Keratinocyte (primary cell): ENCODE measurements around the gene CREB5. TPM values are rescaled to one million over a fixed set of nuclear protein-coding genes. Genes with fewer than 3 reads are reported as not detected.

Experiments
- DNase-seq: peaks from one replicate; pipeline ENCODE4 v3.0.0-alpha.2; 2011; ENCODE audit warnings: low read depth, missing footprints, low spot score
- FAIRE-seq: peaks from 2 replicates; lab custom pipeline; 2011; peaks lifted over from hg19 to GRCh38; lab: Jason Lieb, UNC
- H2AFZ ChIP-seq: 2 replicates; pipeline ENCODE4 v1.6.0; 2012; ENCODE audit warnings: low read length, control low read depth, inconsistent platforms; ENCODE audit not compliant: control insufficient read depth
- H3K27ac ChIP-seq: 2 replicates; pipeline ENCODE4 v1.5.1; 2011; ENCODE audit warnings: low read length; ENCODE audit not compliant: control insufficient read depth, insufficient read depth
- H3K27me3 ChIP-seq: 3 replicates; pipeline ENCODE4 v1.6.0; 2011; ENCODE audit warnings: low read length; ENCODE audit not compliant: control insufficient read depth, insufficient read depth; ENCODE audit errors: extremely low read depth
- H3K36me3 ChIP-seq, 2 experiments: 2 replicates in 1 of 2; 3 replicates in 1 of 2; pipeline ENCODE4 v1.5.1; 2011; ENCODE audit warnings: low read length in 2 of 2, mild to moderate bottlenecking in 1 of 2; ENCODE audit not compliant: control insufficient read depth in 2 of 2, insufficient read depth in 2 of 2; ENCODE audit errors: extremely low read depth in 1 of 2
- H3K4me1 ChIP-seq: 3 replicates; pipeline ENCODE4 v1.5.1; 2011; ENCODE audit warnings: low read length; ENCODE audit not compliant: control insufficient read depth, insufficient read depth; ENCODE audit errors: extremely low read depth
- H3K4me2 ChIP-seq: 3 replicates; pipeline ENCODE4 v1.6.0; 2011; ENCODE audit warnings: low read depth, low read length; ENCODE audit not compliant: control insufficient read depth, insufficient read depth; ENCODE audit errors: extremely low read depth
- H3K4me3 ChIP-seq, 3 experiments: fragments of 200-600 bp in 1 of 3; sonication (generic) in 1 of 3; 2 replicates in 2 of 3; 3 replicates in 1 of 3; pipeline ENCODE4 v1.5.1; 2011 to 2016; ENCODE audit warnings: low read length in 3 of 3, mild to moderate bottlenecking in 3 of 3, control low read depth in 2 of 3, inconsistent platforms in 1 of 3, low read depth in 1 of 3, mixed read lengths in 1 of 3, mixed run types in 1 of 3, moderate library complexity in 1 of 3; ENCODE audit not compliant: control insufficient read depth in 2 of 3, insufficient read depth in 2 of 3; ENCODE audit errors: extremely low read depth in 1 of 3
- H3K79me2 ChIP-seq: 2 replicates; pipeline ENCODE4 v1.6.0; 2012; ENCODE audit warnings: low read length; ENCODE audit not compliant: control insufficient read depth, insufficient read depth
- H3K9ac ChIP-seq: 3 replicates; pipeline ENCODE4 v1.6.0; 2011; ENCODE audit warnings: low read length; ENCODE audit not compliant: control insufficient read depth, insufficient read depth; ENCODE audit errors: extremely low read depth
- H3K9me1 ChIP-seq: 3 replicates; pipeline ENCODE4 v1.6.0; 2011; ENCODE audit warnings: low read length; ENCODE audit not compliant: control insufficient read depth, insufficient read depth; ENCODE audit errors: extremely low read depth
- H3K9me3 ChIP-seq: 2 replicates; pipeline ENCODE4 v1.5.1; 2012; ENCODE audit warnings: low read depth, low read length; ENCODE audit not compliant: control insufficient read depth
- H4K20me1 ChIP-seq: 3 replicates; pipeline ENCODE4 v1.6.0; 2011; ENCODE audit warnings: low read length; ENCODE audit not compliant: control insufficient read depth, insufficient read depth; ENCODE audit errors: extremely low read depth
- CTCF ChIP-seq, 3 experiments: IDR thresholded peaks in 1 of 3; conservative IDR thresholded peaks in 1 of 3; optimal IDR thresholded peaks in 1 of 3; 2 replicates in 2 of 3; 3 replicates in 1 of 3; pipeline versions ENCODE3 to v1.5.1; 2011; ENCODE audit warnings: low read length in 3 of 3, mild to moderate bottlenecking in 3 of 3, moderate library complexity in 2 of 3, control low read depth in 1 of 3, inconsistent platforms in 1 of 3; ENCODE audit not compliant: insufficient read depth in 2 of 3; ENCODE audit errors: extremely low read depth in 1 of 3
- EZH2 ChIP-seq: IDR thresholded peaks from one replicate; pipeline ENCODE4 v1.6.1; 2012; ENCODE audit warnings: inconsistent platforms, mild to moderate bottlenecking, low read length, moderate library complexity
- dilution Hi-C: fragments of 300-500 bp; cut with MboI; formaldehyde crosslinking; loops from one replicate; pipeline ENCODE4 v1.7.0; 2020; ENCODE audit warnings: low sequenced_read_pairs; ENCODE audit not compliant: extremely low pct_ligation_motif_present
- polyA plus RNA-seq, 5 experiments: library from polyadenylated mRNA; depleted of rRNA in 3 of 5; stranded (reverse) in 3 of 5; stranded (forward) in 1 of 5; unstranded in 1 of 5; fragments of >200 nt; gene quantifications; 1 replicate in 1 of 5; 2 replicates in 3 of 5; 3 replicates in 1 of 5; pipeline versions ENCODE4 v1.2.1 to v1.2.3, GENCODE V29; 2011 to 2012; ENCODE audit warnings: missing spikeins in 2 of 5, low read depth in 1 of 5, low replicate concordance in 1 of 5

Gene CREB5
- polyA plus RNA-seq, 1 donor (not counting 4 experiments of a cell fraction or from before 2014, with no cell fraction given) = 7.9 TPM

DNA sequence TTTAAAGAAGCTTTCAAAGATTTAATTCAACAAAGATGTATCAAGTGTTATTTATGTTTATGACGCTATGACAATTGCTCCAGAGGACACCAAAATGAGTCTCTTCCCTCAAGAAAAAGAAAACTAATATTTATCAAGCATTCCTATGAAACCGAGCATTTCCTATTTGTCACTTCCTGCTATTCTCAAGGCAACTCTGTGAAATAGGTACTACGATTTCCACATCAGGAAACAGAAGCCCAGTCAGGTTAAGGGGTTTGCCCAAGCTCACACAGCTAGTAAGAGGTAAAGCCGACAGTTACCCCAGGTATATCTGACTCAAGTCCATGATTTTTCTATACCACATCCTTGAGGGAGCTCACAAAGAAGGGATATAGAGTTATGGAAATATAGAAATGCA lies 459.9 kb downstream of the CREB5 start:
- no peak overlapping the region for H3K4me2 ChIP-seq
- FAIRE-seq (no peak), DNase-seq (no peak)
- no peak overlapping the region for H3K4me3 ChIP-seq
- no peaks in the 10 kb centered on the region for H3K27me3 ChIP-seq
- H3K36me3 ChIP-seq = no peaks in the 10 kb centered on the region
- H3K9ac ChIP-seq = no peak overlapping the region
- no peaks in the 10 kb centered on the region for H3K4me1 ChIP-seq
- H3K27ac ChIP-seq = no peak overlapping the region
- H2AFZ ChIP-seq = no peak overlapping the region
- TF ChIP-seq EZH2 (no peak), CTCF (optimal IDR thresholded peaks at IDR 0.05 in 1 of 3, IDR thresholded peaks at IDR 0.05 in 1 of 3, conservative IDR thresholded peaks at IDR 0.05 in 1 of 3; ENCODE audit: extremely low read depth in 1 of 3, insufficient read depth in 2 of 3, low read length in 3 of 3) (no peak)
- H3K9me3 ChIP-seq = no peaks in the 10 kb centered on the region
- dilution Hi-C loops = no loop called here
- no peaks in the 10 kb centered on the region for H3K9me1 ChIP-seq
- H4K20me1 ChIP-seq = no peaks in the 10 kb centered on the region
- H3K79me2 ChIP-seq = no peaks in the 10 kb centered on the region

DNA sequence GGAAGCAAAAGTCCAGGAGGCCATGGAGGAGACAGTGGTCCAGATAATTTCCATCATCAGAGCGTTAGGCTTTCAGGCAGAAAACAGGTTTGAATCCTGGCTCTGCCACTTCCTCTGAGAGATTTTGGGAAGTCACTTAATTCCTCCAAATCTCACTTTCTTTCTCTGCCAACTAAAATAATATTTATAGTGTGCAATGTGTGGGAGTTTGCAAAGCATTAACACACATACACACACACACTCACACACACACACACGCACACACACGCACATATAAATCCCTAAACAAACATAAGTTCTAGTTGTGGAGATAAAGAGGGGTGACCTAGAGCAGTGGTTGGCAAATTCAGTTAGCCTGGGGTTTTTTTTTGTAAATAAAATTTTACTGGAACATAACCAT lies 461.0 kb downstream of the CREB5 start:
- Histone ChIP-seq H3K79me2 (no peaks in the 10 kb centered on the region), H3K4me3 (no peak overlapping the region), H3K27me3 (no peaks in the 10 kb centered on the region), H3K9me3 (no peaks in the 10 kb centered on the region), H3K4me2 (no peak overlapping the region), H3K4me1 (no peaks in the 10 kb centered on the region), H2AFZ (no peak overlapping the region), H3K27ac (no peak overlapping the region), H3K36me3 (no peaks in the 10 kb centered on the region), H3K9me1 (no peaks in the 10 kb centered on the region), H3K9ac (no peak overlapping the region), H4K20me1 (no peaks in the 10 kb centered on the region)
- TF ChIP-seq CTCF (optimal IDR thresholded peaks at IDR 0.05 in 1 of 3, IDR thresholded peaks at IDR 0.05 in 1 of 3, conservative IDR thresholded peaks at IDR 0.05 in 1 of 3; ENCODE audit: extremely low read depth in 1 of 3, insufficient read depth in 2 of 3, low read length in 3 of 3) = no peak
- dilution Hi-C loops = no loop called here
- DNase-seq (no peak), FAIRE-seq (no peak)
